ENCODE measurements around the gene SMIM41. TPM values are rescaled to one million over a fixed set of nuclear protein-coding genes. Genes with fewer than 3 reads are reported as not detected.

The SMIM41 gene
- total and polyA plus RNA-seq, 10 of the 15 experiments (the other 5 are each of a cell fraction or from before 2014, with no cell fraction given) = not detected

DNA sequence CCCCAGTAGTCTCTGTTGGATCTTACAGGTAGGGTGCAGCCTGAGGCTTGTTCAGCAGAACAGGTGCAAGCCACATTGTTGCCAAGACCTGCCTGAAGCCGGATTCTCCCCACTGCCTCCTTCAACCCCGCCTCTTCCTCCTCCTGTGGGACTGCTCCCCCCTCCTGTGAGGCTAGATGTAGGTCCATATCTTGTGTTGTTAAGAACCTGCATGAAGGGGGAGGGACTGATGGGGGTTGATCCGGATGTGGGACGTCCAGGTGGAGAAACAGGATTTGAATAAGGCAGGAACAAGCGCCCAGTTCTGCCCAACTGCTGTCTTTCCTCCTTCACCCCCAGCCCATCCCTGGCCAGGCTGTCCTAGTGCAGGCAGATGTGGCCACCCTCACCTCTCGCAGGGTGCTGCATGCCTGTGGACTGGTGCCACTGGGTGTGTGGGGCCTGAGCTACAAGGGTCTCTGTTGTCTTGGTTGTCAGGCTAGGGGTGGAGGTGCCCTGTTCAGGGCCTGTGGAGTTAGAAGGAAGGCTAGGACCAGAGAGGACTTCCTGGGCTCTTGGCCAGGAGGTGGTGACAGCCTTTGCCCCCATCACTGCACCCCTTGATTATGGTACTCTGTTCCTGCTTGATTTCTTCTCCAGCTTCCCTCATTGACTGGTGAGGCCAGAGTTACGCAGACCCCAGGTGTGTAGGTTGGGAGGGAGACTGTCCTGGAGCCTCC, 26.9 kb upstream of the SMIM41 start:
- WGBS (ENCODE audit: insufficient coverage, insufficient replicate concordance, low lambda C conversion rate, missing lambda C conversion rate) = 33% methylated on average over 7 of the region's 7 CpGs
- no peak overlapping the region for H3K9ac ChIP-seq (ENCODE audit: control insufficient read depth, insufficient read depth, low read length)
- peaks cover 15% of the 10 kb centered on the region for H3K4me1 ChIP-seq (ENCODE audit: control insufficient read depth, insufficient read depth, low read length)
- H3K4me2 ChIP-seq (ENCODE audit: control insufficient read depth, insufficient read depth) = peak overlapping the region; percentile 58; the same call in 1 of the 2 replicates
- FAIRE-seq = no peak
- DNase-seq (ENCODE audit: low read depth, low spot score) = no peak
- no peak overlapping the region for H2AFZ ChIP-seq (ENCODE audit: control insufficient read depth, low read depth, low read length)
- intact Hi-C loops (cut with micrococcal nuclease; ENCODE audit: unreplicated experiment) = no loop called here
- ChIA-PET SMC1A (ENCODE audit: uncharacterized antibody, unreplicated experiment) (interaction anchor here (1.0 to 3.4 kb wide), 4 partner anchors 12 to 27 kb away, joined by 3 to 24 read pairs (median 12); no protein-coding TSS in a partner anchor), POLR2A (no interaction called here), CTCF (interaction anchor here (1.8 to 3.2 kb wide), 6 partner anchors 16 to 30 kb away, joined by 5 to 47 read pairs (median 10); partner anchors contain the start of gene ATG101), RAD21 (ENCODE audit: unreplicated experiment) (interaction anchor here (0.7 to 3.1 kb wide), 5 partner anchors 14 to 29 kb away, joined by 3 to 44 read pairs (median 10); no protein-coding TSS in a partner anchor)
- BruUV-seq (replicated peaks) = no TSS peak
- H4K20me1 ChIP-seq (ENCODE audit: control insufficient read depth, insufficient read depth) = no peaks in the 10 kb centered on the region
- peak; percentile 1; the same call in 2 of the 3 replicates for ATAC-seq
- H3K4me3 ChIP-seq = no peak overlapping the region
- H3K9me3 ChIP-seq (replicated peaks; ENCODE audit: control insufficient read depth, insufficient read depth, low read length) = no peaks in the 10 kb centered on the region
- no peaks in the 10 kb centered on the region for H3K36me3 ChIP-seq (ENCODE audit: control insufficient read depth in 2 of 2, insufficient read depth in 2 of 2, low read length in 1 of 2)
- TF ChIP-seq MXI1 (IDR thresholded peaks at IDR 0.05; ENCODE audit: low read depth, low read length) (no peak), CREM (IDR thresholded peaks at IDR 0.05; ENCODE audit: low read depth) (no peak), POLR2AphosphoS5 (IDR thresholded peaks at IDR 0.05; ENCODE audit: low read length) (peak; percentile 58), IKZF2 (IDR thresholded peaks at IDR 0.05) (0 out of 4 replicates have a peak, but pooled peaks have one; percentile 11 to 31), IKZF1 (conservative IDR thresholded peaks at IDR 0.05) (peak; percentile 18; the same call in 1 of the 2 replicates), POU2F2 (IDR thresholded peaks at IDR 0.05; ENCODE audit: borderline replicate concordance, low read depth, low read length) (0 out of 3 replicates have a peak, but pooled peaks have one; percentile 13), CHD1 (IDR thresholded peaks at IDR 0.05; ENCODE audit: low read depth, low read length) (no peak), LARP7 (IDR thresholded peaks at IDR 0.05) (no peak)
- TF ChIP-seq, protein P1, sequence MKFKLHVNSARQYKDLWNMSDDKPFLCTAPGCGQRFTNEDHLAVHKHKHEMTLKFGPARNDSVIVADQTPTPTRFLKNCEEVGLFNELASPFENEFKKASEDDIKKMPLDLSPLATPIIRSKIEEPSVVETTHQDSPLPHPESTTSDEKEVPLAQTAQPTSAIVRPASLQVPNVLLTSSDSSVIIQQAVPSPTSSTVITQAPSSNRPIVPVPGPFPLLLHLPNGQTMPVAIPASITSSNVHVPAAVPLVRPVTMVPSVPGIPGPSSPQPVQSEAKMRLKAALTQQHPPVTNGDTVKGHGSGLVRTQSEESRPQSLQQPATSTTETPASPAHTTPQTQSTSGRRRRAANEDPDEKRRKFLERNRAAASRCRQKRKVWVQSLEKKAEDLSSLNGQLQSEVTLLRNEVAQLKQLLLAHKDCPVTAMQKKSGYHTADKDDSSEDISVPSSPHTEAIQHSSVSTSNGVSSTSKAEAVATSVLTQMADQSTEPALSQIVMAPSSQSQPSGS (IDR thresholded peaks at IDR 0.05; ENCODE audit: low read length) = no peak
- H3K27ac ChIP-seq (ENCODE audit: control insufficient read depth, insufficient read depth) = no peak overlapping the region
- no peaks in the 10 kb centered on the region for H3K79me2 ChIP-seq (ENCODE audit: control insufficient read depth, insufficient read depth, low read length)
- in situ Hi-C loops (cut with MboI) = no loop called here
- no peaks in the 10 kb centered on the region for H3K27me3 ChIP-seq (replicated peaks in 1 of 2; ENCODE audit: control insufficient read depth in 2 of 2, insufficient read depth in 2 of 2, low read length in 1 of 2)
